ENCODE measurements around the gene RSPH1.

The RSPH1 gene

DNA sequence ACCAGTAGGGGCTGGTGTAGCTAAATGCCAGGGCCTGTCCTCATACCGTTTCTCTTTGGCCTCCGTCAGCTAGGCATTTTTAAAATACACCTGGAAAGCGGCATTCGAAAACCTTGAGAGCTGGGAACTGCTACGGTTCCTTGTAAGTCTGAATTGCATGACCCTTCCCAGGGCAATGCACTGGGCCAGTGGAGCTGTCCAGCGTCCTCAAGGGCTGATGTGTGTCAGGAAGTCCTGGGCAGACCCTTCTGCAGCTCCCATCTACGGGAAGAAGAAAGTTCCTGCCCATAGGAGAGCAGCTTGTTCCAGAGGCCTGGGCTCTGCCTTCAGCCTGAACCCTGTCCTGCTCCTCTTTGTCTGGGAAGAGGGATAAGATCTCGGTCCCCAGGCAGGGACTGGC is 58.2 kb downstream of the RSPH1 start:
- Histone ChIP-seq H3K36me3 (ENCODE audit: control insufficient read depth in 1 of 2, insufficient read depth in 2 of 2, low read length in 2 of 2) (no peaks in the 10 kb centered on the region), H3K23ac (ENCODE audit: low read length) (no peak overlapping the region), H3K4me3 (ENCODE audit: low read depth, low read length) (no peak overlapping the region), H3K79me2 (ENCODE audit: control insufficient read depth, insufficient read depth, low read length, poor library complexity) (no peaks in the 10 kb centered on the region), H3K9me3 (ENCODE audit: insufficient read depth, low read depth, low read length) (peaks cover 6% of the 10 kb centered on the region), H2AK5ac (ENCODE audit: low read length) (no peak overlapping the region), H3K79me1 (ENCODE audit: low read length) (no peaks in the 10 kb centered on the region), H3K4me2 (ENCODE audit: low read length) (no peak overlapping the region), H3K4ac (ENCODE audit: low read depth, low read length) (no peak overlapping the region), H2AFZ (ENCODE audit: insufficient read depth, low read length, poor library complexity) (no peak overlapping the region), H4K91ac (ENCODE audit: low read depth, low read length) (no peak overlapping the region), H4K12ac (ENCODE audit: low read depth, low read length) (no peak overlapping the region), H2BK120ac (ENCODE audit: insufficient read depth, low read length, poor library complexity) (no peak overlapping the region), H3K4me1 (ENCODE audit: control insufficient read depth in 1 of 2, insufficient read depth in 2 of 2, low read length in 2 of 2) (no peaks in the 10 kb centered on the region), H4K8ac (ENCODE audit: low read depth, low read length) (no peak overlapping the region), H2BK5ac (ENCODE audit: low read depth, low read length, poor library complexity) (no peak overlapping the region), H3K9ac (ENCODE audit: low read length) (no peak overlapping the region), H3K18ac (ENCODE audit: low read length) (no peak overlapping the region), H2BK12ac (ENCODE audit: low read length) (no peak overlapping the region), H3K27ac (ENCODE audit: low read depth, low read length) (no peak overlapping the region), H3K27me3 (ENCODE audit: insufficient read depth, low read length) (no peaks in the 10 kb centered on the region), H3K14ac (ENCODE audit: low read length) (no peak overlapping the region)
- peak; percentile 38 to 57 for DNase-seq
- whole genome bisulfite sequencing (ENCODE audit: extremely low coverage, insufficient coverage, insufficient read length), result no CpG with 5 or more reads among the region's 8 CpGs

GRCh38 chr21:42436914-42437313 is 59.1 kb downstream of the RSPH1 start:
- H3K9ac ChIP-seq (ENCODE audit: low read length), result no peak overlapping the region

GRCh38 chr21:42435833-42436232 is 60.2 kb downstream of the RSPH1 start:
- no peak overlapping the region for H3K23ac ChIP-seq (ENCODE audit: low read length)
- H3K4me3 ChIP-seq (ENCODE audit: low read depth, low read length), result no peak overlapping the region

More at GRCh38 chr21:42436914-42437313, 59.1 kb downstream of the RSPH1 start:
- no peak overlapping the region for H2AFZ ChIP-seq (ENCODE audit: insufficient read depth, low read length, poor library complexity)
- no peak overlapping the region for H4K12ac ChIP-seq (ENCODE audit: low read depth, low read length)
- no peak overlapping the region for H2BK12ac ChIP-seq (ENCODE audit: low read length)
- no peak overlapping the region for H3K4ac ChIP-seq (ENCODE audit: low read depth, low read length)
- H3K9me3 ChIP-seq (ENCODE audit: insufficient read depth, low read depth, low read length), result peaks cover 6% of the 10 kb centered on the region
- no peaks in the 10 kb centered on the region for H3K79me2 ChIP-seq (ENCODE audit: control insufficient read depth, insufficient read depth, low read length, poor library complexity)
- H3K4me2 ChIP-seq (ENCODE audit: low read length), result no peak overlapping the region
- no peak overlapping the region for H3K23ac ChIP-seq (ENCODE audit: low read length)
- H3K18ac ChIP-seq (ENCODE audit: low read length), result no peak overlapping the region
- no peak overlapping the region for H2AK5ac ChIP-seq (ENCODE audit: low read length)
- H2BK5ac ChIP-seq (ENCODE audit: low read depth, low read length, poor library complexity), result no peak overlapping the region
- H3K4me1 ChIP-seq (ENCODE audit: control insufficient read depth in 1 of 2, insufficient read depth in 2 of 2, low read length in 2 of 2), result no peaks in the 10 kb centered on the region
- H4K91ac ChIP-seq (ENCODE audit: low read depth, low read length), result no peak overlapping the region
- H3K27ac ChIP-seq (ENCODE audit: low read depth, low read length), result no peak overlapping the region
- no peaks in the 10 kb centered on the region for H3K79me1 ChIP-seq (ENCODE audit: low read length)
- no peaks in the 10 kb centered on the region for H3K27me3 ChIP-seq (ENCODE audit: insufficient read depth, low read length)
- H3K14ac ChIP-seq (ENCODE audit: low read length), result no peak overlapping the region
- H2BK120ac ChIP-seq (ENCODE audit: insufficient read depth, low read length, poor library complexity), result no peak overlapping the region
- no peak overlapping the region for H4K8ac ChIP-seq (ENCODE audit: low read depth, low read length)
- DNase-seq, result no peak
- no peak overlapping the region for H3K4me3 ChIP-seq (ENCODE audit: low read depth, low read length)
- no peaks in the 10 kb centered on the region for H3K36me3 ChIP-seq (ENCODE audit: control insufficient read depth in 1 of 2, insufficient read depth in 2 of 2, low read length in 2 of 2)

GRCh38 chr21:42435401-42435800 is 60.6 kb downstream of the RSPH1 start:
- Histone ChIP-seq H4K8ac (ENCODE audit: low read depth, low read length) (no peak overlapping the region), H4K12ac (ENCODE audit: low read depth, low read length) (no peak overlapping the region), H3K23ac (ENCODE audit: low read length) (no peak overlapping the region), H2BK5ac (ENCODE audit: low read depth, low read length, poor library complexity) (no peak overlapping the region), H3K36me3 (ENCODE audit: control insufficient read depth in 1 of 2, insufficient read depth in 2 of 2, low read length in 2 of 2) (no peaks in the 10 kb centered on the region), H3K9ac (ENCODE audit: low read length) (no peak overlapping the region), H3K4me1 (ENCODE audit: control insufficient read depth in 1 of 2, insufficient read depth in 2 of 2, low read length in 2 of 2) (no peaks in the 10 kb centered on the region), H4K91ac (ENCODE audit: low read depth, low read length) (no peak overlapping the region), H3K79me2 (ENCODE audit: control insufficient read depth, insufficient read depth, low read length, poor library complexity) (no peaks in the 10 kb centered on the region), H2AFZ (ENCODE audit: insufficient read depth, low read length, poor library complexity) (no peak overlapping the region), H3K4me3 (ENCODE audit: low read depth, low read length) (no peak overlapping the region), H3K27me3 (ENCODE audit: insufficient read depth, low read length) (no peaks in the 10 kb centered on the region), H2BK12ac (ENCODE audit: low read length) (no peak overlapping the region), H3K14ac (ENCODE audit: low read length) (no peak overlapping the region), H3K9me3 (ENCODE audit: insufficient read depth, low read depth, low read length) (peaks cover 6% of the 10 kb centered on the region), H2BK120ac (ENCODE audit: insufficient read depth, low read length, poor library complexity) (no peak overlapping the region), H3K27ac (ENCODE audit: low read depth, low read length) (no peak overlapping the region), H3K4ac (ENCODE audit: low read depth, low read length) (no peak overlapping the region), H2AK5ac (ENCODE audit: low read length) (no peak overlapping the region), H3K4me2 (ENCODE audit: low read length) (no peak overlapping the region), H3K18ac (ENCODE audit: low read length) (no peak overlapping the region), H3K79me1 (ENCODE audit: low read length) (no peaks in the 10 kb centered on the region)
- no CpG with 5 or more reads among the region's 4 CpGs for WGBS (ENCODE audit: extremely low coverage, insufficient coverage, insufficient read length)
- DNase-seq, result no peak

More at GRCh38 chr21:42435833-42436232, 60.2 kb downstream of the RSPH1 start:
- no peak for DNase-seq
- no peak overlapping the region for H3K9ac ChIP-seq (ENCODE audit: low read length)
- H3K9me3 ChIP-seq (ENCODE audit: insufficient read depth, low read depth, low read length), result peaks cover 6% of the 10 kb centered on the region
- H3K4ac ChIP-seq (ENCODE audit: low read depth, low read length), result no peak overlapping the region
- no peak overlapping the region for H3K27ac ChIP-seq (ENCODE audit: low read depth, low read length)
- no peak overlapping the region for H2BK5ac ChIP-seq (ENCODE audit: low read depth, low read length, poor library complexity)
- H3K14ac ChIP-seq (ENCODE audit: low read length), result no peak overlapping the region
- H2AFZ ChIP-seq (ENCODE audit: insufficient read depth, low read length, poor library complexity), result no peak overlapping the region
- no peaks in the 10 kb centered on the region for H3K27me3 ChIP-seq (ENCODE audit: insufficient read depth, low read length)
- no peak overlapping the region for H2BK120ac ChIP-seq (ENCODE audit: insufficient read depth, low read length, poor library complexity)
- no peak overlapping the region for H3K18ac ChIP-seq (ENCODE audit: low read length)
- no peaks in the 10 kb centered on the region for H3K79me1 ChIP-seq (ENCODE audit: low read length)
- no peak overlapping the region for H4K8ac ChIP-seq (ENCODE audit: low read depth, low read length)
- no peak overlapping the region for H2AK5ac ChIP-seq (ENCODE audit: low read length)
- H3K4me1 ChIP-seq (ENCODE audit: control insufficient read depth in 1 of 2, insufficient read depth in 2 of 2, low read length in 2 of 2), result no peaks in the 10 kb centered on the region
- no peak overlapping the region for H4K91ac ChIP-seq (ENCODE audit: low read depth, low read length)
- no peak overlapping the region for H3K4me2 ChIP-seq (ENCODE audit: low read length)
- H2BK12ac ChIP-seq (ENCODE audit: low read length), result no peak overlapping the region
- H4K12ac ChIP-seq (ENCODE audit: low read depth, low read length), result no peak overlapping the region
- H3K79me2 ChIP-seq (ENCODE audit: control insufficient read depth, insufficient read depth, low read length, poor library complexity), result no peaks in the 10 kb centered on the region
- H3K36me3 ChIP-seq (ENCODE audit: control insufficient read depth in 1 of 2, insufficient read depth in 2 of 2, low read length in 2 of 2), result no peaks in the 10 kb centered on the region

Measured in trophoblast cell (in vitro differentiated cells and primary cell).